Bronchial epithelial cell (primary cell): ENCODE measurements around the gene UQCC2. TPM values are rescaled to one million over a fixed set of nuclear protein-coding genes. Genes with fewer than 3 reads are reported as not detected.

Source experiments
- DNase-seq: peaks from one replicate; pipeline ENCODE4 v3.0.0-alpha.2; 2010; ENCODE audit warnings: low read depth
- FAIRE-seq: peaks from 2 replicates; lab custom pipeline; 2011; peaks lifted over from hg19 to GRCh38; lab: Jason Lieb, UNC
- H3K27me3 ChIP-seq: 2 replicates; pipeline ENCODE4 v1.5.1; 2011; ENCODE audit warnings: low read length; ENCODE audit not compliant: control insufficient read depth, insufficient read depth
- H3K36me3 ChIP-seq: 2 replicates; pipeline ENCODE4 v1.5.1; 2011; ENCODE audit warnings: low read length; ENCODE audit not compliant: control insufficient read depth, insufficient read depth
- H3K4me3 ChIP-seq: 2 replicates; pipeline ENCODE4 v1.5.1; 2011; ENCODE audit warnings: mild to moderate bottlenecking, low read depth, low read length, control low read depth
- total RNA-seq: library from RNA; depleted of rRNA; stranded (reverse); fragments of >200 nt; gene quantifications from 2 replicates; pipeline ENCODE4 v1.2.1, GENCODE V29; 2014
- TF ChIP-seq, protein P1 (sequence below): IDR thresholded peaks from 2 replicates; pipeline ENCODE4 v1.5.1; 2011; ENCODE audit warnings: mild to moderate bottlenecking, moderate library complexity, low read length, control low read depth, inconsistent platforms; ENCODE audit not compliant: insufficient read depth, severe bottlenecking

Gene UQCC2
- total RNA-seq, 1 donor from 2014 or later = 47.1 TPM

- no peak for DNase-seq
- Histone ChIP-seq H3K36me3 (peaks cover 79% of the 10 kb centered on the region), H3K4me3 (no peak overlapping the region), H3K27me3 (no peaks in the 10 kb centered on the region)
- no peak for FAIRE-seq
- TF ChIP-seq, protein P1, sequence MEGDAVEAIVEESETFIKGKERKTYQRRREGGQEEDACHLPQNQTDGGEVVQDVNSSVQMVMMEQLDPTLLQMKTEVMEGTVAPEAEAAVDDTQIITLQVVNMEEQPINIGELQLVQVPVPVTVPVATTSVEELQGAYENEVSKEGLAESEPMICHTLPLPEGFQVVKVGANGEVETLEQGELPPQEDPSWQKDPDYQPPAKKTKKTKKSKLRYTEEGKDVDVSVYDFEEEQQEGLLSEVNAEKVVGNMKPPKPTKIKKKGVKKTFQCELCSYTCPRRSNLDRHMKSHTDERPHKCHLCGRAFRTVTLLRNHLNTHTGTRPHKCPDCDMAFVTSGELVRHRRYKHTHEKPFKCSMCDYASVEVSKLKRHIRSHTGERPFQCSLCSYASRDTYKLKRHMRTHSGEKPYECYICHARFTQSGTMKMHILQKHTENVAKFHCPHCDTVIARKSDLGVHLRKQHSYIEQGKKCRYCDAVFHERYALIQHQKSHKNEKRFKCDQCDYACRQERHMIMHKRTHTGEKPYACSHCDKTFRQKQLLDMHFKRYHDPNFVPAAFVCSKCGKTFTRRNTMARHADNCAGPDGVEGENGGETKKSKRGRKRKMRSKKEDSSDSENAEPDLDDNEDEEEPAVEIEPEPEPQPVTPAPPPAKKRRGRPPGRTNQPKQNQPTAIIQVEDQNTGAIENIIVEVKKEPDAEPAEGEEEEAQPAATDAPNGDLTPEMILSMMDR = no peak
Observed at GRCh38 chr6:33682341-33682740, 29.2 kb downstream of the UQCC2 start.

- Histone ChIP-seq H3K36me3 (peaks cover 77% of the 10 kb centered on the region), H3K27me3 (no peaks in the 10 kb centered on the region), H3K4me3 (no peak overlapping the region)
- TF ChIP-seq, protein P1 = no peak
- DNase-seq (no peak), FAIRE-seq (no peak)
Observed at GRCh38 chr6:33679761-33680160, 31.7 kb downstream of the UQCC2 start.

GRCh38 chr6:33678932-33679490 lies 32.5 kb downstream of the UQCC2 start:
- Histone ChIP-seq H3K36me3 (peaks cover 75% of the 10 kb centered on the region), H3K4me3 (no peak overlapping the region), H3K27me3 (no peaks in the 10 kb centered on the region)
- FAIRE-seq (no peak), DNase-seq (no peak)
- TF ChIP-seq, protein P1 = no peak

DNA sequence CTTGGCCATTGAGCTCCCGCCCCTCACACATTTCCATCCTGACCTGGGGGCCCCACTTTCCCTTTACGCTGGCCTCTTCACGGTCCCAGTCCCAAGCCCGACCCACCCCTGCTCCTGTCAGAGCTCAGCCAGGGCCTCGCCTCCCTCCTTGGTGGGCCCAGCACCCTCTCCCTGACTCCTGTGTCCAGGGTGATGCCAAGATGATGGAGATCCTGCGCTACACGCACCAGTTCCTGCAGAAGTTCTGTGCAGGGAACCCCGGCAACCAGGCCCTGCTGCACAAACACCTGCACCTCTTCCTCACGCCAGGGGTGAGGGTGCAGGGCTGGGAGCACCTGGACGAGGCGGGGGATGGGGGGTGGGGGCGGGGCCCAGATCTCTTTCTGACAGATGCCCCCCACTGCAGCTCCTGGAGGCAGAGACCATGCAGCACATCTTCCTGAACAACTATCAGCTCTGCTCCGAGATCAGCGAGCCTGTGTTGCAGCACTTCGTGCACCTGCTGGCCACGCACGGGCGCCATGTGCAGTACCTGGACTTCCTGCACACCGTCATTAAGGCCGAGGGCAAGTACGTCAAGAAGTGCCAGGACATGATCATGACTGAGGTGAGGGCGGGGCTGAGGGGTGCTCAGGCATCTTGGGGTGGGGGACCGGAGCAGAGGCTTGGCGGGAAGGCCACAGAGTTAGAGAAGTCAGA lies 33.1 kb downstream of the UQCC2 start:
- FAIRE-seq (no peak), DNase-seq (no peak)
- no peaks in the 10 kb centered on the region for H3K27me3 ChIP-seq
- TF ChIP-seq, protein P1 = no peak
- no peak overlapping the region for H3K4me3 ChIP-seq
- H3K36me3 ChIP-seq = peaks cover 75% of the 10 kb centered on the region

GRCh38 chr6:33677689-33678088 lies 33.8 kb downstream of the UQCC2 start:
- DNase-seq = no peak
- peak; percentile 60 for FAIRE-seq
- TF ChIP-seq, protein P1 = no peak
- no peaks in the 10 kb centered on the region for H3K27me3 ChIP-seq
- peaks cover 72% of the 10 kb centered on the region for H3K36me3 ChIP-seq
- H3K4me3 ChIP-seq = no peak overlapping the region
